Spleen (tissue), 11 donors: Measurements from ENCODE around the gene PDGFD. TPM values are rescaled to one million over a fixed set of nuclear protein-coding genes. Genes with fewer than 3 reads are reported as not detected.

Source experiments
- DNase-seq: peaks from one replicate; pipeline ENCODE4 v3.0.0-alpha.2; 2020
- H3K27ac ChIP-seq, 8 donors: fragments of 200-600 bp; sonication (generic) in 7 of 8; 1 replicate in 4 of 8; 2 replicates in 4 of 8; pipeline versions ENCODE4 v1.5.0 to v1.8.0; 2016 to 2021; ENCODE audit warnings: inconsistent platforms in 4 of 8, mild to moderate bottlenecking in 4 of 8, moderate library complexity in 1 of 8
- H3K27me3 ChIP-seq, 7 donors: fragments of 200-600 bp; sonication (generic) in 6 of 7; replicated peaks in 1 of 7; 1 replicate in 4 of 7; 2 replicates in 3 of 7; pipeline versions ENCODE4 v1.5.0 to v1.8.0; 2016 to 2021; ENCODE audit warnings: inconsistent platforms in 3 of 7, mild to moderate bottlenecking in 1 of 7
- H3K36me3 ChIP-seq, 6 donors: fragments of 200-600 bp; sonication (generic) in 5 of 6; 1 replicate in 4 of 6; 2 replicates in 2 of 6; pipeline versions ENCODE4 v1.5.0 to v1.8.0; 2016 to 2021; ENCODE audit warnings: inconsistent platforms in 2 of 6
- H3K4me1 ChIP-seq, 6 donors: fragments of 200-600 bp; sonication (generic) in 5 of 6; 1 replicate in 3 of 6; 2 replicates in 3 of 6; pipeline versions ENCODE4 v1.5.0 to v1.8.0; 2016 to 2021; ENCODE audit warnings: inconsistent platforms in 3 of 6
- H3K4me3 ChIP-seq, 8 donors: fragments of 200-600 bp; sonication (generic) in 7 of 8; 1 replicate in 4 of 8; 2 replicates in 4 of 8; pipeline versions ENCODE4 v1.5.0 to v1.8.0; 2016 to 2021; ENCODE audit warnings: inconsistent platforms in 4 of 8, mild to moderate bottlenecking in 4 of 8, moderate library complexity in 2 of 8
- H3K9me3 ChIP-seq, 8 donors: fragments of 200-600 bp; sonication (generic) in 7 of 8; 1 replicate in 4 of 8; 2 replicates in 4 of 8; pipeline versions ENCODE4 v1.5.0 to v1.8.0; 2016 to 2021; ENCODE audit warnings: inconsistent platforms in 4 of 8
- CTCF ChIP-seq, 11 experiments: fragments of 200-600 bp in 7 of 11; fragments of 450-650 bp in 4 of 11; sonication (generic) in 4 of 11; IDR thresholded peaks in 8 of 11; conservative IDR thresholded peaks in 3 of 11; 1 replicate in 7 of 11; 2 replicates in 4 of 11; pipeline versions ENCODE4 v1.4.0 to v1.8.0; 2016 to 2021; ENCODE audit warnings: antibody characterized with exemption in 11 of 11, inconsistent platforms in 4 of 11, mild to moderate bottlenecking in 1 of 11
- POLR2A ChIP-seq, 3 donors: fragments of 450-650 bp; IDR thresholded peaks; one replicate each; pipeline ENCODE4 v1.5.1; 2017; ENCODE audit warnings: antibody characterized with exemption in 3 of 3, mild to moderate bottlenecking in 1 of 3
- POLR2AphosphoS5 ChIP-seq, 3 donors: sonication (generic); formaldehyde crosslinking; IDR thresholded peaks; one replicate each; pipeline ENCODE4 v1.5.1; 2017; ENCODE audit warnings: antibody characterized with exemption in 3 of 3
- WGBS, 5 donors: extraction: QIAGEN DNeasy Blood & Tissue Kit in 3 of 5; methylation state at CpG; one replicate each; pipeline versions ENCODE4 v1.1.5 to v1.1.7; 2013 to 2018; 5-methylcytosine and 5-hydroxymethylcytosine counted together
- intact Hi-C: fragments of 100-400 bp; cut with DNase I; formaldehyde crosslinking; loops from one replicate; pipeline ENCODE4 v1.15.0; 2023; ENCODE audit warnings: low total_unique reads
- polyA plus RNA-seq, 3 donors: library from polyadenylated mRNA; stranded (reverse); fragments of 200-250 nt; gene quantifications; one replicate each; pipeline ENCODE4 v1.2.1, GENCODE V29; 2013
- total RNA-seq, 7 donors: library from RNA; depleted of rRNA in 3 of 7; stranded (reverse); fragments of >200 nt in 3 of 7; fragmentation: NEBNext Ultra II Directional in 4 of 7; extraction: Animal tissue kit (Norgen Biotek cat#: 25700) in 4 of 7; gene quantifications; one replicate each; pipeline versions ENCODE4 v1.1.0 to v1.2.1, GENCODE V29; 2016 to 2021
- donor health status: healthy with polysubstance abuse.
- donor health status: DM: no; HTN: no; CAD: no; lungs with moderate emphysema.
- donor health status: DM: no; HTN: no; CAD: no.
- donor health status: Bipolar disorder and iron deficiency.
- donor health status: healthy.
- donor health status: DM: no; HTN: no; CAD: no.
- donor health status: DM: yes; HTN: yes; CAD: no.

PDGFD gene
- total and polyA plus RNA-seq, 10 donors, result 0.43 to 7.1 (median 3.4) TPM

GRCh38 chr11:104113541-104113940, 50.4 kb downstream of the PDGFD start:
- no peak for TF ChIP-seq CTCF (IDR thresholded peaks at IDR 0.05 in 8 of 11, conservative IDR thresholded peaks at IDR 0.05 in 3 of 11)
- TF ChIP-seq POLR2A (IDR thresholded peaks at IDR 0.05), result no peak
- TF ChIP-seq POLR2AphosphoS5 (IDR thresholded peaks at IDR 0.05), result no peak

GRCh38 chr11:104106136-104106754, 57.7 kb downstream of the PDGFD start:
- Histone ChIP-seq H3K27ac (no peak overlapping the region), H3K36me3 (no peaks in the 10 kb centered on the region), H3K27me3 (no peaks in the 10 kb centered on the region), H3K9me3 (peaks cover 0 to 6% (median 0%) of the 10 kb centered on the region in 8 donors), H3K4me1 (no peaks in the 10 kb centered on the region), H3K4me3 (no peak overlapping the region)
- no peak for DNase-seq
- no peak for TF ChIP-seq CTCF (IDR thresholded peaks at IDR 0.05 in 8 of 11, conservative IDR thresholded peaks at IDR 0.05 in 3 of 11)
- TF ChIP-seq POLR2A (IDR thresholded peaks at IDR 0.05), result no peak
- TF ChIP-seq POLR2AphosphoS5 (IDR thresholded peaks at IDR 0.05), result no peak
- 88 to 94% (median 90%) methylated on average over 5 of the region's 5 CpGs for WGBS, 5 donors
- intact Hi-C loops, result no loop called here

More at GRCh38 chr11:104113541-104113940, 50.4 kb downstream of the PDGFD start:
- 80 to 93% (median 91%) methylated on average over 2 of the region's 2 CpGs for WGBS, 5 donors
- DNase-seq, result no peak
- intact Hi-C loops, result no loop called here
- peaks cover 0 to 20% (median 7%) of the 10 kb centered on the region in 8 donors for H3K9me3 ChIP-seq
- no peak overlapping the region for H3K4me3 ChIP-seq
- H3K27ac ChIP-seq, result no peak overlapping the region
- no peaks in the 10 kb centered on the region for H3K4me1 ChIP-seq
- no peaks in the 10 kb centered on the region for H3K27me3 ChIP-seq
- no peaks in the 10 kb centered on the region for H3K36me3 ChIP-seq

GRCh38 chr11:104105155-104105554, 58.8 kb downstream of the PDGFD start:
- H3K9me3 ChIP-seq, result peaks cover 0 to 6% (median 0%) of the 10 kb centered on the region in 8 donors
- 74 to 94% (median 79%) methylated on average over 1 of the region's 1 CpG for WGBS, 5 donors
- TF ChIP-seq POLR2A (IDR thresholded peaks at IDR 0.05) (no peak), POLR2AphosphoS5 (IDR thresholded peaks at IDR 0.05) (no peak), CTCF (IDR thresholded peaks at IDR 0.05 in 8 of 11, conservative IDR thresholded peaks at IDR 0.05 in 3 of 11) (no peak)
- no peak overlapping the region for H3K4me3 ChIP-seq
- no peaks in the 10 kb centered on the region for H3K36me3 ChIP-seq
- DNase-seq, result no peak
- H3K27me3 ChIP-seq, result no peaks in the 10 kb centered on the region
- no peaks in the 10 kb centered on the region for H3K4me1 ChIP-seq
- intact Hi-C loops, result no loop called here
- no peak overlapping the region for H3K27ac ChIP-seq

- TF ChIP-seq POLR2AphosphoS5 (IDR thresholded peaks at IDR 0.05) (no peak), POLR2A (IDR thresholded peaks at IDR 0.05) (no peak)
- WGBS, 5 donors, result 85 to 94% (median 89%) methylated on average over 3 of the region's 3 CpGs
- intact Hi-C loops, result no loop called here
Observed at GRCh38 chr11:104104664-104105063, 59.3 kb downstream of the PDGFD start.

More at GRCh38 chr11:104104664-104105063, 59.3 kb downstream of the PDGFD start:
- Histone ChIP-seq H3K4me3 (no peak overlapping the region), H3K9me3 (peaks cover 0 to 6% (median 0%) of the 10 kb centered on the region in 8 donors), H3K27ac (no peak overlapping the region), H3K36me3 (no peaks in the 10 kb centered on the region), H3K4me1 (no peaks in the 10 kb centered on the region), H3K27me3 (no peaks in the 10 kb centered on the region)
- DNase-seq, result no peak
